HepG2 (cell line): Measurements from ENCODE around the gene TSHZ1.

Experiments
- BRCA1 ChIP-seq: sonication (generic); formaldehyde crosslinking; IDR thresholded peaks from 2 replicates; pipeline ENCODE4 v1.4.0; 2020; ENCODE audit warnings: missing genetic modification reagents
- CCDC6 ChIP-seq: sonication (generic); formaldehyde crosslinking; IDR thresholded peaks from 2 replicates; pipeline ENCODE4 v1.8.1; 2022; ENCODE audit warnings: mild to moderate bottlenecking, missing genetic modification reagents, moderate library complexity
- CHD4 ChIP-seq: fragments of 200-600 bp; sonication (generic); IDR thresholded peaks from 2 replicates; pipeline ENCODE4 v1.7.0; 2017; ENCODE audit warnings: mild to moderate bottlenecking, low read length, borderline replicate concordance
- FOSL1 ChIP-seq: sonication (generic); formaldehyde crosslinking; IDR thresholded peaks from 2 replicates; pipeline ENCODE4 v1.9.0; 2021; ENCODE audit warnings: missing genetic modification reagents, borderline replicate concordance
- MAFG ChIP-seq: sonication (generic); formaldehyde crosslinking; IDR thresholded peaks from 2 replicates; pipeline ENCODE4 v1.5.1; 2020; ENCODE audit warnings: mild to moderate bottlenecking, missing genetic modification reagents
- NCOA1 ChIP-seq: sonication (generic); formaldehyde crosslinking; IDR thresholded peaks from 2 replicates; pipeline ENCODE4 v1.9.0; 2021; ENCODE audit warnings: missing genetic modification reagents
- NFIB ChIP-seq: sonication (generic); formaldehyde crosslinking; IDR thresholded peaks from 2 replicates; pipeline ENCODE4 v1.9.0; 2021; ENCODE audit warnings: missing genetic modification reagents, mild to moderate bottlenecking, borderline replicate concordance
- PRDM15 ChIP-seq: sonication (generic); formaldehyde crosslinking; IDR thresholded peaks from 2 replicates; pipeline ENCODE4 v1.4.0; 2020; ENCODE audit warnings: missing genetic modification reagents
- TBX3 ChIP-seq: fragments of 450-650 bp; IDR thresholded peaks from 2 replicates; pipeline ENCODE4 v1.6.1; 2017; ENCODE audit warnings: antibody characterized with exemption, mild to moderate bottlenecking, inconsistent platforms, borderline replicate concordance
- ZBTB7A ChIP-seq: sonication (generic); formaldehyde crosslinking; IDR thresholded peaks from 2 replicates; pipeline ENCODE4 v1.8.0; 2022; ENCODE audit warnings: mild to moderate bottlenecking, missing genetic modification reagents
- ZNF292 ChIP-seq: sonication (generic); formaldehyde crosslinking; IDR thresholded peaks from 2 replicates; pipeline ENCODE4 v1.8.1; 2022; ENCODE audit warnings: mild to moderate bottlenecking, low read depth, missing genetic modification reagents, borderline replicate concordance

- TF ChIP-seq FOSL1 (CRISPR knock-in tag): no peak
- TF ChIP-seq ZBTB7A (CRISPR knock-in tag): no peak
- no peak for TF ChIP-seq NFIB (CRISPR knock-in tag)
- no peak for TF ChIP-seq BRCA1
- TF ChIP-seq PRDM15 (CRISPR knock-in tag): no peak
- no peak for TF ChIP-seq NCOA1 (CRISPR knock-in tag)
- no peak for TF ChIP-seq MAFG (CRISPR knock-in tag)
- TF ChIP-seq ZNF292: no peak
- no peak for TF ChIP-seq TBX3
- TF ChIP-seq CCDC6: no peak
- no peak for TF ChIP-seq CHD4
Observed at GRCh38 chr18:75249175-75249518, 38.5 kb downstream of the TSHZ1 start.
